ENCODE data around the gene CRELD1. TPM values are rescaled to one million over a fixed set of nuclear protein-coding genes. Genes with fewer than 3 reads are reported as not detected.

Gene CRELD1
- total and polyA plus RNA-seq, 2 of the 13 experiments (the other 11 are each of a cell fraction or from before 2014, with no cell fraction given), result 27.1 to 61.9 TPM

DNA sequence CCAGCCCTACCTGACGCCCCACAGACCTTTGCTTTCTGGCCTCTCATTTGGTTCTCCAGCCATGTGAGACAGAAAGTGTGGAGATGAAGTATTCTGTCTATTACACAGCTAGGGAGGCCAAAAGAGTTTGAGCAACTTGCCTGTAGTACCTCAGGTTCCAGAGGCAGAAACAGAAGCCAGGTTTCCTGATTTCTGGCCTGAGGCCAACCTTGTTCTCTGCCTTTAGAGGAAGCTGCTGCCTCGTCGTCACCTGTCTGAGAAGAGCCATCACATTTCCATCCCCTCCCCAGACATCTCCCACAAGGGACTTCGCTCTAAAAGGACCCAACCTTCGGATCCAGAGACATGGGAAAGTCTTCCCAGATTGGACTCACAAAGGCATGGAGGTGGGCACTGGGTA, 27.2 kb upstream of the CRELD1 start (continued):
- TF ChIP-seq PHF5A (CRISPR knock-in tag; IDR thresholded peaks at IDR 0.05; ENCODE audit: low read depth, unreplicated experiment) (no peak), FOSL2 (CRISPR knock-in tag; IDR thresholded peaks at IDR 0.05) (no peak), ZNF558 (CRISPR knock-in tag; IDR thresholded peaks at IDR 0.05; ENCODE audit: borderline replicate concordance) (no peak), HNF4A (CRISPR knock-in tag; IDR thresholded peaks at IDR 0.05) (no peak), ETV5 (CRISPR knock-in tag; IDR thresholded peaks at IDR 0.05; ENCODE audit: borderline replicate concordance) (no peak), NFAT5 (CRISPR knock-in tag; IDR thresholded peaks at IDR 0.05) (no peak)

DNA sequence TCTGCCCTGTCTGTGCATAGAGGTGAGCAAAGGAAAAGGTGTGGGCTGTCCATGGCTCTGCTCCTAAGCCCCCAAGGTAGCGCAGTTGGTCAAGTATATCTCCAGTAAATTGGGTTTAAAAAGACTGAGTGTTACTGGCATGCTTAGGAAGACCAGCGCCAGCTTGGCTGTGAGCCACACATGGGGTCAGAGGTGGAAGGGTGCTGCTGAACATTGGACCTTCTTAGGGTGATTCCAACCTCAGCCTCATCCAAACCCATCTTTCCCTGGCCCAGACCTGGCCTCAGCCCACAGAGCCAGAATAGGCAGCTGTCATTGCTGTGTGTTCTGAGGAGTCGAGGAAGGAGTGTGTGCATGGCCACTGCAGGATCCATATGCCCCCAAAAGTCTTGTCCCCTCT, 25.3 kb upstream of the CRELD1 start:
- peaks cover 18 to 38% of the 10 kb centered on the region in 2 experiments for H3K36me3 ChIP-seq (replicated peaks in 1 of 2; ENCODE audit: control insufficient read depth in 1 of 2, insufficient read depth in 2 of 2, low read length in 2 of 2)

More for the DNA sequence above, 25.3 kb upstream of the CRELD1 start:
- in situ Hi-C loops (cut with HindIII; ENCODE audit: extremely low pct_ligation_motif_present, low pct_unique_long_range_greater_than_20kb), result no loop called here
- Histone ChIP-seq H2AFZ (ENCODE audit: low read length) (no peak overlapping the region), H3K4me1 (ENCODE audit: insufficient read depth, low read length) (peaks cover 20% of the 10 kb centered on the region), H3K79me2 (ENCODE audit: insufficient read depth, low read length) (peaks cover 8% of the 10 kb centered on the region), H3K27ac (ENCODE audit: extremely low read length, insufficient read depth, low read length) (no peak overlapping the region), H3K4me2 (ENCODE audit: low read depth, low read length) (no peak overlapping the region), H3K9me3 (ENCODE audit: low read length) (no peaks in the 10 kb centered on the region), H4K20me1 (ENCODE audit: insufficient read depth, low read length) (no peaks in the 10 kb centered on the region), H3K4me3 (replicated peaks in 1 of 3; ENCODE audit: insufficient read depth in 1 of 3, low read depth in 2 of 3, low read length in 3 of 3) (no peak overlapping the region), H3K27me3 (ENCODE audit: control insufficient read depth in 1 of 2, insufficient read depth in 2 of 2, low read length in 2 of 2) (no peaks in the 10 kb centered on the region), H3K9ac (ENCODE audit: insufficient read depth, low read depth, low read length) (no peak overlapping the region)
- intact Hi-C loops (cut with micrococcal nuclease; ENCODE audit: unreplicated experiment), result no loop called here
- ChIA-PET POLR2A (no interaction called here), CTCF (ENCODE audit: low intra/inter-chr PET ratio, low total read pairs) (no interaction called here)
- DNase-seq (ENCODE audit: low spot score), result no peak
- no TSS peak for BruUV-seq (replicated peaks)
- TF ChIP-seq ZNF335 (CRISPR knock-in tag; IDR thresholded peaks at IDR 0.05) (no peak), MTF1 (CRISPR knock-in tag; IDR thresholded peaks at IDR 0.05) (no peak), KDM5B (CRISPR knock-in tag; IDR thresholded peaks at IDR 0.05; ENCODE audit: borderline replicate concordance) (no peak)
- 100% methylated on average over 3 of the region's 3 CpGs for WGBS (ENCODE audit: low lambda C conversion rate)
- no peak for ATAC-seq
- FAIRE-seq, result no peak
